Activated CD8-positive, alpha-beta memory T cell treated with anti-CD3 and anti-CD28 coated beads, Interleukin-2, amount 10 ng/mL, durations not matched to agents 7 days and 5 days (primary cell): Measurements from ENCODE around the gene HMCN2. TPM values are rescaled to one million over a fixed set of nuclear protein-coding genes. Genes with fewer than 3 reads are reported as not detected.

Experiments used
- ATAC-seq: fragments of 150-1000 bp; cut with Tn5 transposase; one replicate; pipeline ENCODE4 v1.10.0; 2021; ENCODE audit warnings: moderate library complexity
- CTCF ChIA-PET: fragments of 350-600 bp; sonication (Branson Sonifier 250); formaldehyde crosslinking; loops from one replicate; lab custom pipeline; 2021; ENCODE audit warnings: antibody characterized with exemption; lab: Charles Lee
- DNase-seq: peaks from one replicate; pipeline ENCODE4 v3.0.0-alpha.2; 2020
- H3K27ac Mint-ChIP-seq: one replicate; pipeline ENCODE4 v1.8.0; 2021; ENCODE audit warnings: mild to moderate bottlenecking, mixed read lengths
- H3K27me3 Mint-ChIP-seq: one replicate; pipeline ENCODE4 v1.8.0; 2021; ENCODE audit warnings: mixed read lengths
- H3K36me3 Mint-ChIP-seq: one replicate; pipeline ENCODE4 v1.8.0; 2021; ENCODE audit warnings: mild to moderate bottlenecking, mixed read lengths
- H3K4me1 Mint-ChIP-seq: one replicate; pipeline ENCODE4 v1.8.0; 2021; ENCODE audit warnings: mixed read lengths
- H3K4me3 Mint-ChIP-seq: one replicate; pipeline ENCODE4 v1.8.0; 2021; ENCODE audit warnings: mild to moderate bottlenecking, moderate library complexity, mixed read lengths
- H3K9me3 Mint-ChIP-seq: one replicate; pipeline ENCODE4 v1.8.0; 2022; ENCODE audit warnings: low read depth, mixed read lengths
- total RNA-seq, 2 experiments: library from RNA; stranded (reverse); gene quantifications; one replicate each; pipeline ENCODE4 v1.2.3, GENCODE V29; 2021

Gene HMCN2
- total RNA-seq, 2 experiments from 2014 or later: not detected

GRCh38 chr9:130425741-130426466 lies 160.3 kb downstream of the HMCN2 start:
- CTCF ChIA-PET: no interaction called here

GRCh38 chr9:130426467-130426773 lies 160.9 kb downstream of the HMCN2 start:
- no peak overlapping the region for H3K27ac Mint-ChIP-seq
- H3K36me3 Mint-ChIP-seq: no peaks in the 10 kb centered on the region
- ATAC-seq (no peak), DNase-seq (no peak)
- peaks cover 4% of the 10 kb centered on the region for H3K27me3 Mint-ChIP-seq
- CTCF ChIA-PET: no interaction called here
- no peaks in the 10 kb centered on the region for H3K4me1 Mint-ChIP-seq
- H3K4me3 Mint-ChIP-seq: no peak overlapping the region
- no peaks in the 10 kb centered on the region for H3K9me3 Mint-ChIP-seq

More at GRCh38 chr9:130425741-130426466, 160.3 kb downstream of the HMCN2 start:
- Mint-ChIP-seq H3K4me3 (no peak overlapping the region), H3K9me3 (no peaks in the 10 kb centered on the region), H3K27me3 (peaks cover 4% of the 10 kb centered on the region), H3K27ac (no peak overlapping the region), H3K36me3 (no peaks in the 10 kb centered on the region), H3K4me1 (no peaks in the 10 kb centered on the region)
- ATAC-seq: no peak
- no peak for DNase-seq

GRCh38 chr9:130426883-130427282 lies 161.3 kb downstream of the HMCN2 start:
- Mint-ChIP-seq H3K4me3 (no peak overlapping the region), H3K36me3 (no peaks in the 10 kb centered on the region)
- no peak for ATAC-seq

GRCh38 chr9:130427326-130427725 lies 161.8 kb downstream of the HMCN2 start:
- ATAC-seq: no peak
- H3K27ac Mint-ChIP-seq: no peak overlapping the region

More at GRCh38 chr9:130426883-130427282, 161.3 kb downstream of the HMCN2 start:
- CTCF ChIA-PET: no interaction called here
- Mint-ChIP-seq H3K9me3 (no peaks in the 10 kb centered on the region), H3K4me1 (no peaks in the 10 kb centered on the region), H3K27ac (no peak overlapping the region), H3K27me3 (peaks cover 6% of the 10 kb centered on the region)
- no peak for DNase-seq

GRCh38 chr9:130428086-130428665 lies 162.6 kb downstream of the HMCN2 start:
- no peaks in the 10 kb centered on the region for H3K9me3 Mint-ChIP-seq
- CTCF ChIA-PET: no interaction called here
- no peak for ATAC-seq
- no peak for DNase-seq
- H3K36me3 Mint-ChIP-seq: no peaks in the 10 kb centered on the region
- H3K4me3 Mint-ChIP-seq: no peak overlapping the region
- H3K4me1 Mint-ChIP-seq: peaks cover 7% of the 10 kb centered on the region
- peaks cover 15% of the 10 kb centered on the region for H3K27me3 Mint-ChIP-seq
- no peak overlapping the region for H3K27ac Mint-ChIP-seq

More at GRCh38 chr9:130427326-130427725, 161.8 kb downstream of the HMCN2 start:
- no peaks in the 10 kb centered on the region for H3K9me3 Mint-ChIP-seq
- CTCF ChIA-PET: no interaction called here
- no peak for DNase-seq
- no peaks in the 10 kb centered on the region for H3K36me3 Mint-ChIP-seq
- H3K27me3 Mint-ChIP-seq: peaks cover 8% of the 10 kb centered on the region
- H3K4me3 Mint-ChIP-seq: no peak overlapping the region
- H3K4me1 Mint-ChIP-seq: no peaks in the 10 kb centered on the region

GRCh38 chr9:130429381-130429780 lies 163.8 kb downstream of the HMCN2 start:
- Mint-ChIP-seq H3K4me3 (no peak overlapping the region), H3K27ac (no peak overlapping the region), H3K9me3 (no peaks in the 10 kb centered on the region), H3K36me3 (no peaks in the 10 kb centered on the region), H3K27me3 (peaks cover 23% of the 10 kb centered on the region), H3K4me1 (peaks cover 7% of the 10 kb centered on the region)
- ATAC-seq (no peak), DNase-seq (no peak)
- CTCF ChIA-PET: no interaction called here

GRCh38 chr9:130429831-130430230 lies 164.3 kb downstream of the HMCN2 start:
- CTCF ChIA-PET: no interaction called here
- Mint-ChIP-seq H3K27ac (no peak overlapping the region), H3K9me3 (no peaks in the 10 kb centered on the region), H3K27me3 (peaks cover 23% of the 10 kb centered on the region), H3K4me3 (no peak overlapping the region), H3K36me3 (no peaks in the 10 kb centered on the region), H3K4me1 (peaks cover 7% of the 10 kb centered on the region)
- no peak for ATAC-seq
- no peak for DNase-seq

GRCh38 chr9:130430232-130430631 lies 164.7 kb downstream of the HMCN2 start:
- ATAC-seq: no peak
- H3K9me3 Mint-ChIP-seq: no peaks in the 10 kb centered on the region

GRCh38 chr9:130430734-130431535 lies 165.4 kb downstream of the HMCN2 start:
- ATAC-seq (no peak), DNase-seq (no peak)
- CTCF ChIA-PET: no interaction called here
- Mint-ChIP-seq H3K36me3 (no peaks in the 10 kb centered on the region), H3K27me3 (peaks cover 27% of the 10 kb centered on the region), H3K9me3 (no peaks in the 10 kb centered on the region), H3K4me3 (no peak overlapping the region), H3K27ac (no peak overlapping the region), H3K4me1 (peaks cover 7% of the 10 kb centered on the region)

More at GRCh38 chr9:130430232-130430631, 164.7 kb downstream of the HMCN2 start:
- CTCF ChIA-PET: no interaction called here
- peaks cover 24% of the 10 kb centered on the region for H3K27me3 Mint-ChIP-seq
- H3K27ac Mint-ChIP-seq: no peak overlapping the region
- no peaks in the 10 kb centered on the region for H3K36me3 Mint-ChIP-seq
- H3K4me3 Mint-ChIP-seq: no peak overlapping the region
- peaks cover 7% of the 10 kb centered on the region for H3K4me1 Mint-ChIP-seq
- no peak for DNase-seq

GRCh38 chr9:130431536-130432303 lies 166.2 kb downstream of the HMCN2 start:
- CTCF ChIA-PET: no interaction called here

GRCh38 chr9:130432362-130432761 lies 166.8 kb downstream of the HMCN2 start:
- Mint-ChIP-seq H3K27me3 (peaks cover 32% of the 10 kb centered on the region), H3K36me3 (no peaks in the 10 kb centered on the region), H3K4me1 (peaks cover 7% of the 10 kb centered on the region), H3K27ac (no peak overlapping the region), H3K4me3 (no peak overlapping the region), H3K9me3 (no peaks in the 10 kb centered on the region)
- CTCF ChIA-PET: no interaction called here
- no peak for ATAC-seq
- no peak for DNase-seq

More at GRCh38 chr9:130431536-130432303, 166.2 kb downstream of the HMCN2 start:
- ATAC-seq (no peak), DNase-seq (no peak)
- Mint-ChIP-seq H3K27me3 (peaks cover 31% of the 10 kb centered on the region), H3K36me3 (no peaks in the 10 kb centered on the region), H3K4me3 (no peak overlapping the region), H3K9me3 (no peaks in the 10 kb centered on the region), H3K4me1 (peaks cover 7% of the 10 kb centered on the region), H3K27ac (no peak overlapping the region)

- no peak for DNase-seq
- H3K4me3 Mint-ChIP-seq: no peak overlapping the region
- CTCF ChIA-PET: interaction anchor here (1.7 kb wide), 1 partner anchor 15 kb away, joined by 4 read pairs; no protein-coding TSS in a partner anchor
- peaks cover 7% of the 10 kb centered on the region for H3K4me1 Mint-ChIP-seq
- no peaks in the 10 kb centered on the region for H3K9me3 Mint-ChIP-seq
- H3K36me3 Mint-ChIP-seq: no peaks in the 10 kb centered on the region
- ATAC-seq: no peak
- no peak overlapping the region for H3K27ac Mint-ChIP-seq
- peaks cover 32% of the 10 kb centered on the region for H3K27me3 Mint-ChIP-seq
Measured at GRCh38 chr9:130432796-130433167, 167.2 kb downstream of the HMCN2 start.
